WERI-Rb-1 (cell line): ENCODE results near the gene CFAP107.

Experiments
- DNase-seq: peaks from one replicate; pipeline ENCODE4 v3.0.0-alpha.2; 2020
- H3K27ac ChIP-seq: fragments of 250-450 bp; sonication (Bioruptor Pico); 2 replicates; pipeline ENCODE4 v1.5.1; 2020; ENCODE audit warnings: mild to moderate bottlenecking, moderate library complexity
- H3K27me3 ChIP-seq: fragments of 250-450 bp; sonication (Bioruptor Pico); 2 replicates; pipeline ENCODE4 v1.5.1; 2021; ENCODE audit warnings: mild to moderate bottlenecking, low read depth, moderate library complexity; ENCODE audit not compliant: insufficient read depth, severe bottlenecking
- H3K36me3 ChIP-seq: fragments of 250-450 bp; sonication (Bioruptor Pico); 2 replicates; pipeline ENCODE4 v1.5.1; 2020; ENCODE audit warnings: mild to moderate bottlenecking, moderate library complexity
- H3K4me3 ChIP-seq: 2 replicates; pipeline ENCODE4 v1.5.1; 2011; ENCODE audit warnings: low read depth, mild to moderate bottlenecking, control low read depth, low read length
- H3K9me3 ChIP-seq: fragments of 250-450 bp; sonication (Bioruptor Pico); 2 replicates; pipeline ENCODE4 v1.5.1; 2021; ENCODE audit warnings: mild to moderate bottlenecking, moderate library complexity; ENCODE audit not compliant: severe bottlenecking
- CTCF ChIP-seq: IDR thresholded peaks from 2 replicates; pipeline ENCODE4 v1.5.1; 2011; ENCODE audit warnings: low read depth, mild to moderate bottlenecking, control low read depth, inconsistent platforms, low read length

CFAP107 gene

GRCh38 chr1:12745126-12745991, 641 bp upstream of the CFAP107 start:
- Histone ChIP-seq H3K36me3 (no peaks in the 10 kb centered on the region), H3K27me3 (peaks cover 46% of the 10 kb centered on the region), H3K4me3 (no peak overlapping the region), H3K9me3 (peaks cover 10% of the 10 kb centered on the region), H3K27ac (no peak overlapping the region)
- no peak for DNase-seq
- no peak for TF ChIP-seq CTCF

- no peak for TF ChIP-seq CTCF
- Histone ChIP-seq H3K27me3 (peaks cover 44% of the 10 kb centered on the region), H3K27ac (no peak overlapping the region), H3K36me3 (no peaks in the 10 kb centered on the region), H3K9me3 (peaks cover 10% of the 10 kb centered on the region), H3K4me3 (no peak overlapping the region)
- no peak for DNase-seq
These were observed 2.9 kb downstream of the CFAP107 start for GRCh38 chr1:12748778-12749355.

GRCh38 chr1:12754738-12755137, 8.7 kb downstream of the CFAP107 start:
- TF ChIP-seq CTCF: no peak
- no peak for DNase-seq
- no peaks in the 10 kb centered on the region for H3K36me3 ChIP-seq
- no peak overlapping the region for H3K4me3 ChIP-seq
- H3K27ac ChIP-seq: no peak overlapping the region
- H3K27me3 ChIP-seq: peaks cover 79% of the 10 kb centered on the region
- no peaks in the 10 kb centered on the region for H3K9me3 ChIP-seq

GRCh38 chr1:12756273-12756672, 10.3 kb downstream of the CFAP107 start:
- Histone ChIP-seq H3K9me3 (no peaks in the 10 kb centered on the region), H3K36me3 (no peaks in the 10 kb centered on the region), H3K27ac (no peak overlapping the region), H3K27me3 (peaks cover 86% of the 10 kb centered on the region), H3K4me3 (no peak overlapping the region)
- DNase-seq: no peak
- TF ChIP-seq CTCF: no peak

- Histone ChIP-seq H3K27ac (no peak overlapping the region), H3K27me3 (peaks cover 88% of the 10 kb centered on the region), H3K4me3 (no peak overlapping the region), H3K36me3 (no peaks in the 10 kb centered on the region), H3K9me3 (no peaks in the 10 kb centered on the region)
- DNase-seq: no peak
- no peak for TF ChIP-seq CTCF
These were observed 10.9 kb downstream of the CFAP107 start for GRCh38 chr1:12756768-12757413.
